Left ventricle myocardium superior (tissue), 1 donor: Measurements from ENCODE around the gene RIC3. TPM values are rescaled to one million over a fixed set of nuclear protein-coding genes. Genes with fewer than 3 reads are reported as not detected.
A peak's percentile ranks its signal among the peaks of the same experiment; 100 is the strongest.

Source experiments
- ATAC-seq: fragments of 200-7000 bp; cut with Tn5 transposase; one replicate; pipeline ENCODE4 v1.9.1; 2020; ENCODE audit warnings: mild to moderate bottlenecking, moderate library complexity
- DNase-seq: peaks from one replicate; pipeline ENCODE4 v3.0.0-alpha.2; 2020
- intact Hi-C: fragments of 100-400 bp; cut with micrococcal nuclease; formaldehyde crosslinking; loops from one replicate; pipeline ENCODE4 v1.11.0; 2022
- total RNA-seq: library from RNA; stranded (reverse); fragmentation: NEBNext Ultra II Directional; extraction: Animal tissue kit (Norgen Biotek cat#: 25700); gene quantifications from one replicate; pipeline ENCODE4 v1.2.1, GENCODE V29; 2021
- donor health status: DM: no; HTN: yes; CAD: no; lungs with severe emphysema.

Gene RIC3
- total RNA-seq, 1 donor from 2014 or later: 14.1 TPM

- intact Hi-C loops: loop anchor here (5.0 kb wide), 1 partner anchor 87 kb away; no protein-coding TSS in a partner anchor
- DNase-seq: no peak
- ATAC-seq: no peak
These were observed 74.8 kb downstream of the RIC3 start for GRCh38 chr11:8093931-8094575.

- DNase-seq (peak; percentile 71), ATAC-seq (peak; percentile 65)
- intact Hi-C loops: loop anchor here (5.0 kb wide), 1 partner anchor 86 kb away; no protein-coding TSS in a partner anchor
These were observed 76.0 kb downstream of the RIC3 start for GRCh38 chr11:8092587-8093424.

- ATAC-seq (peak; percentile 58), DNase-seq (peak; percentile 49)
- intact Hi-C loops: loop anchor here (5.0 kb wide), 1 partner anchor 84 kb away; no protein-coding TSS in a partner anchor
These were observed 77.1 kb downstream of the RIC3 start for GRCh38 chr11:8091721-8092120.

- ATAC-seq (no peak), DNase-seq (no peak)
- intact Hi-C loops: loop anchor here (5.0 kb wide), 1 partner anchor 83 kb away; no protein-coding TSS in a partner anchor
These were observed 78.1 kb downstream of the RIC3 start for GRCh38 chr11:8090756-8091155.

- DNase-seq: no peak
- intact Hi-C loops: loop anchor here (5.0 kb wide), 1 partner anchor 83 kb away; no protein-coding TSS in a partner anchor
These were observed 78.9 kb downstream of the RIC3 start for GRCh38 chr11:8089791-8090510.

GRCh38 chr11:8087756-8088155, 81.1 kb downstream of the RIC3 start:
- no peak for DNase-seq

More at GRCh38 chr11:8089791-8090510, 78.9 kb downstream of the RIC3 start:
- peak; percentile 2 for ATAC-seq

GRCh38 chr11:8087185-8087584, 81.6 kb downstream of the RIC3 start:
- ATAC-seq (peak; percentile 8), DNase-seq (no peak)
- intact Hi-C loops: no loop called here

More at GRCh38 chr11:8087756-8088155, 81.1 kb downstream of the RIC3 start:
- intact Hi-C loops: no loop called here
- ATAC-seq: no peak

GRCh38 chr11:8086571-8086970, 82.3 kb downstream of the RIC3 start:
- ATAC-seq: no peak
- intact Hi-C loops: no loop called here
- DNase-seq: no peak

- DNase-seq: peak; percentile 59
- intact Hi-C loops: no loop called here
- peak; percentile 55 for ATAC-seq
These were observed 82.8 kb downstream of the RIC3 start for GRCh38 chr11:8086001-8086479.

- no peak for DNase-seq
- no peak for ATAC-seq
- intact Hi-C loops: no loop called here
These were observed 83.7 kb downstream of the RIC3 start for GRCh38 chr11:8085011-8085645.

GRCh38 chr11:8084352-8084751, 84.5 kb downstream of the RIC3 start:
- ATAC-seq (no peak), DNase-seq (no peak)
- intact Hi-C loops: no loop called here

GRCh38 chr11:8083871-8084281, 84.9 kb downstream of the RIC3 start:
- intact Hi-C loops: no loop called here
- ATAC-seq (no peak), DNase-seq (no peak)

GRCh38 chr11:8083088-8083395, 85.8 kb downstream of the RIC3 start:
- DNase-seq (no peak), ATAC-seq (no peak)
- intact Hi-C loops: no loop called here

GRCh38 chr11:8082391-8083087, 86.3 kb downstream of the RIC3 start:
- intact Hi-C loops: no loop called here
- DNase-seq (no peak), ATAC-seq (peak; percentile 2)

- intact Hi-C loops: no loop called here
- DNase-seq: no peak
- peak; percentile 13 for ATAC-seq
These were observed 87.1 kb downstream of the RIC3 start for GRCh38 chr11:8081591-8082250.

- ATAC-seq (peak; percentile 58), DNase-seq (peak; percentile 56)
- intact Hi-C loops: no loop called here
These were observed 87.9 kb downstream of the RIC3 start, which contains the start of gene TUB for GRCh38 chr11:8080674-8081590. TSS of gene TUB (plus strand) at chr11:8081211. CDS start at chr11:8081511, 300 bp downstream.
